PC-3 (cell line): ENCODE measurements around the gene RMDN2. TPM values are rescaled to one million over a fixed set of nuclear protein-coding genes. Genes with fewer than 3 reads are reported as not detected.
"Not testable (repeated sequence)": the region's sequence is repeated elsewhere in the genome, so short reads cannot be mapped to it uniquely, and the experiment has no call there.

Experiments
- ATAC-seq: fragments of 200-7000 bp; cut with Tn5 transposase; 2 replicates; pipeline ENCODE4 v1.9.1; 2020; ENCODE audit warnings: mild to moderate bottlenecking, moderate library complexity
- BruUV-seq: library from RNA; stranded (reverse); fragments of 400-500 nt; replicated peaks from 2 replicates; lab custom pipeline; 2021; lab: Mats Ljungman, UMichigan
- CTCF ChIA-PET: fragments of 300-600 bp; sonication (Branson Sonifier 250); formaldehyde crosslinking; loops from one replicate; lab custom pipeline; 2022; ENCODE audit warnings: antibody characterized with exemption; lab: Charles Lee
- POLR2A ChIA-PET: fragments of 300-600 bp; sonication (Branson Sonifier 250); formaldehyde crosslinking; loops from one replicate; lab custom pipeline; 2022; ENCODE audit warnings: antibody characterized with exemption; ENCODE audit not compliant: unreplicated experiment; lab: Charles Lee
- DNase-seq: peaks from one replicate; pipeline ENCODE4 v3.0.0-alpha.2; 2015
- H2AFZ ChIP-seq: fragments of 300-600 bp; sonication (generic); 2 replicates; pipeline ENCODE4 v1.6.0; 2016; ENCODE audit warnings: antibody characterized with exemption, low read length
- H3F3A ChIP-seq: fragments of 300-600 bp; sonication (generic); one replicate; pipeline ENCODE4 v1.6.0; 2017; ENCODE audit warnings: antibody characterized with exemption, low read length, control low read depth, mild to moderate bottlenecking; ENCODE audit not compliant: unreplicated experiment
- H3K27ac ChIP-seq: fragments of 300-600 bp; sonication (generic); 2 replicates; pipeline ENCODE4 v1.5.1; 2016; ENCODE audit warnings: mild to moderate bottlenecking, low read length
- H3K27me3 ChIP-seq: fragments of 300-600 bp; sonication (generic); 2 replicates; pipeline ENCODE4 v1.6.1; 2016; ENCODE audit warnings: low read length, mixed read lengths
- H3K36me3 ChIP-seq: fragments of 300-600 bp; sonication (generic); 2 replicates; pipeline ENCODE4 v1.6.1; 2016; ENCODE audit warnings: low read depth, mixed run types, low read length, mixed read lengths
- H3K4me1 ChIP-seq: fragments of 300-600 bp; sonication (generic); 2 replicates; pipeline ENCODE4 v1.5.1; 2016; ENCODE audit warnings: low read length; ENCODE audit not compliant: insufficient read depth
- H3K4me2 ChIP-seq: fragments of 300-600 bp; sonication (generic); 2 replicates; pipeline ENCODE4 v1.6.0; 2016; ENCODE audit warnings: low read length
- H3K4me3 ChIP-seq: fragments of 300-600 bp; sonication (generic); 2 replicates; pipeline ENCODE4 v1.5.1; 2016; ENCODE audit warnings: mild to moderate bottlenecking, low read length, mixed read lengths
- H3K79me2 ChIP-seq: fragments of 300-600 bp; sonication (generic); 2 replicates; pipeline ENCODE4 v1.6.1; 2017; ENCODE audit warnings: low read length, mixed read lengths
- H3K9ac ChIP-seq: fragments of 300-600 bp; sonication (generic); 2 replicates; pipeline ENCODE4 v1.6.0; 2016; ENCODE audit warnings: mild to moderate bottlenecking, low read length
- H3K9me2 ChIP-seq: fragments of 300-600 bp; sonication (generic); replicated peaks from 2 replicates; pipeline ENCODE4 v1.6.1; 2016; ENCODE audit warnings: mixed run types, low read length, mixed read lengths
- H3K9me3 ChIP-seq: fragments of 300-600 bp; sonication (generic); 2 replicates; pipeline ENCODE4 v1.6.1; 2016; ENCODE audit warnings: low read length, mixed read lengths
- H4K20me1 ChIP-seq: fragments of 300-600 bp; sonication (generic); 2 replicates; pipeline ENCODE4 v1.6.1; 2016; ENCODE audit warnings: low read length, mixed read lengths
- CTCF ChIP-seq: fragments of 300-600 bp; sonication (generic); conservative IDR thresholded peaks from 2 replicates; pipeline ENCODE4 v1.5.1; 2017; ENCODE audit warnings: antibody characterized with exemption, low read depth, mild to moderate bottlenecking, low read length
- EZH2 ChIP-seq: fragments of 300-600 bp; sonication (generic); IDR thresholded peaks from one replicate; pipeline ENCODE4 v1.6.1; 2017; ENCODE audit warnings: antibody characterized with exemption, mild to moderate bottlenecking, low read length; ENCODE audit not compliant: unreplicated experiment
- EZH2phosphoT487 ChIP-seq: fragments of 300-600 bp; sonication (generic); IDR thresholded peaks from 2 replicates; pipeline ENCODE4 v1.6.1; 2018; ENCODE audit warnings: mild to moderate bottlenecking, antibody characterized with exemption, low read length, borderline replicate concordance
- intact Hi-C: fragments of 100-400 bp; cut with micrococcal nuclease; formaldehyde crosslinking; loops from 2 replicates; pipeline ENCODE4 v1.9.0; 2023
- total RNA-seq: library from RNA; depleted of rRNA; stranded (reverse); fragments of >200 nt; gene quantifications from 2 replicates; pipeline ENCODE4 v1.2.3, GENCODE V29; 2014

RMDN2 gene
- total RNA-seq, 1 experiment from 2014 or later, result 2.6 TPM

- Histone ChIP-seq H3K4me1 (0 out of 2 replicates have a peak, but pooled peaks cover 4% of the 10 kb centered on the region), H3K27me3 (no peaks in the 10 kb centered on the region), H3F3A (no peaks in the 10 kb centered on the region), H3K4me2 (no peak overlapping the region), H3K79me2 (no peaks in the 10 kb centered on the region), H3K9ac (no peak overlapping the region), H4K20me1 (no peaks in the 10 kb centered on the region), H3K36me3 (no peaks in the 10 kb centered on the region), H3K9me2 (no peaks in the 10 kb centered on the region), H3K9me3 (no peaks in the 10 kb centered on the region), H2AFZ (no peak overlapping the region), H3K4me3 (no peak overlapping the region), H3K27ac (no peak overlapping the region)
- DNase-seq (peak; percentile 30), ATAC-seq (peak; percentile 58)
- ChIA-PET POLR2A (no interaction called here), CTCF (interaction anchor here (0.6 kb wide), 1 partner anchor 16 kb away, joined by 3 read pairs; no protein-coding TSS in a partner anchor)
- intact Hi-C loops, result no loop called here
- no TSS peak for BruUV-seq
- TF ChIP-seq EZH2phosphoT487, result no peak
- TF ChIP-seq CTCF, result no peak
- no peak for TF ChIP-seq EZH2
Measured at GRCh38 chr2:37997629-37998028, 72.5 kb downstream of the RMDN2 start.

GRCh38 chr2:38000485-38001222 lies 75.6 kb downstream of the RMDN2 start:
- ChIA-PET POLR2A (no interaction called here), CTCF (no interaction called here)
- no peaks in the 10 kb centered on the region for H3K9me3 ChIP-seq
- H3K4me1 ChIP-seq, result 0 out of 2 replicates have a peak, but pooled peaks cover 4% of the 10 kb centered on the region
- no peak overlapping the region for H3K4me2 ChIP-seq
- intact Hi-C loops, result no loop called here
- H3K4me3 ChIP-seq, result no peak overlapping the region
- no peak for DNase-seq
- no peak overlapping the region for H3K27ac ChIP-seq
- no peaks in the 10 kb centered on the region for H3K36me3 ChIP-seq
- H4K20me1 ChIP-seq, result no peaks in the 10 kb centered on the region
- no peaks in the 10 kb centered on the region for H3K9me2 ChIP-seq
- H2AFZ ChIP-seq, result no peak overlapping the region
- no peak for ATAC-seq
- BruUV-seq, result no TSS peak
- no peaks in the 10 kb centered on the region for H3K79me2 ChIP-seq
- no peaks in the 10 kb centered on the region for H3K27me3 ChIP-seq
- TF ChIP-seq EZH2 (no peak), EZH2phosphoT487 (no peak), CTCF (no peak)
- no peaks in the 10 kb centered on the region for H3F3A ChIP-seq
- H3K9ac ChIP-seq, result no peak overlapping the region

- H3K9me3 ChIP-seq, H3K79me2 ChIP-seq, ATAC-seq, H4K20me1 ChIP-seq, H3K27ac ChIP-seq, BruUV-seq, intact Hi-C loops, H3F3A ChIP-seq, H2AFZ ChIP-seq, H3K27me3 ChIP-seq, H3K4me2 ChIP-seq, DNase-seq, H3K9me2 ChIP-seq, POLR2A ChIA-PET, H3K4me3 ChIP-seq, CTCF ChIA-PET, H3K36me3 ChIP-seq, H3K9ac ChIP-seq: not testable (repeated sequence)
- peaks cover 46% of the 10 kb centered on the region for H3K4me1 ChIP-seq
Measured at GRCh38 chr2:38010187-38010586, 85.1 kb downstream of the RMDN2 start.
